HepG2 (cell line): ENCODE measurements around the gene NUDT22. TPM values are rescaled to one million over a fixed set of nuclear protein-coding genes. Genes with fewer than 3 reads are reported as not detected.
A peak's percentile ranks its signal among the peaks of the same experiment; 100 is the strongest.

ENCODE experiments used
- ARNT2 ChIP-seq: sonication (generic); formaldehyde crosslinking; IDR thresholded peaks from 2 replicates; pipeline ENCODE4 v1.8.0; 2022; ENCODE audit warnings: mild to moderate bottlenecking, low read depth, missing genetic modification reagents, moderate library complexity
- CREM ChIP-seq, 2 experiments: sonication (generic) in 1 of 2; formaldehyde crosslinking in 1 of 2; IDR thresholded peaks; 2 replicates each; pipeline versions ENCODE4 v1.4.0 to v1.6.1; 2016 to 2020; ENCODE audit warnings: antibody characterized with exemption in 1 of 2, mild to moderate bottlenecking in 1 of 2, missing genetic modification reagents in 1 of 2
- HNRNPK ChIP-seq: fragments of 200-400 bp; formaldehyde crosslinking; IDR thresholded peaks from 2 replicates; pipeline ENCODE4 v1.6.1; 2018; ENCODE audit warnings: low read length, low read depth, moderate library complexity, mild to moderate bottlenecking; ENCODE audit not compliant: poor library complexity, severe bottlenecking
- IKZF4 ChIP-seq: sonication (generic); formaldehyde crosslinking; IDR thresholded peaks from 2 replicates; pipeline ENCODE4 v1.5.1; 2020; ENCODE audit warnings: borderline replicate concordance, mild to moderate bottlenecking, low read depth, missing genetic modification reagents; ENCODE audit errors: not compliant biosample characterization
- KAT2B ChIP-seq: fragments of 150-350 bp; IDR thresholded peaks from 2 replicates; pipeline ENCODE4 v1.6.1; 2014; ENCODE audit warnings: low read depth, low read length, borderline replicate concordance
- KLF13 ChIP-seq: sonication (generic); formaldehyde crosslinking; IDR thresholded peaks from 2 replicates; pipeline ENCODE4 v1.4.0; 2020; ENCODE audit warnings: mild to moderate bottlenecking, missing genetic modification reagents
- MBD4 ChIP-seq: IDR thresholded peaks from 2 replicates; pipeline ENCODE4 v1.6.1; 2012; ENCODE audit warnings: low read length, inconsistent platforms, borderline replicate concordance
- MTF2 ChIP-seq: sonication (generic); formaldehyde crosslinking; IDR thresholded peaks from 2 replicates; pipeline ENCODE4 v1.5.0; 2020; ENCODE audit warnings: missing genetic modification reagents, borderline replicate concordance
- NCOA5 ChIP-seq: sonication (generic); formaldehyde crosslinking; IDR thresholded peaks from 2 replicates; pipeline ENCODE4 v1.4.0; 2020; ENCODE audit warnings: missing genetic modification reagents
- RFX3 ChIP-seq: IDR thresholded peaks from 2 replicates; pipeline ENCODE4 v1.6.1; 2016; ENCODE audit warnings: missing biosample characterization, missing genetic modification reagents
- ZMAT3 ChIP-seq: sonication (generic); formaldehyde crosslinking; conservative IDR thresholded peaks from 2 replicates; pipeline ENCODE4 v1.7.0; 2021; ENCODE audit warnings: missing genetic modification reagents
- ZNF333 ChIP-seq: sonication (generic); formaldehyde crosslinking; IDR thresholded peaks from 2 replicates; pipeline ENCODE4 v1.4.0; 2020; ENCODE audit warnings: mild to moderate bottlenecking, missing genetic modification reagents, borderline replicate concordance
- ZNF33A ChIP-seq: sonication (generic); formaldehyde crosslinking; IDR thresholded peaks from 2 replicates; pipeline ENCODE4 v1.5.1; 2020; ENCODE audit warnings: missing genetic modification reagents, mild to moderate bottlenecking, moderate library complexity, borderline replicate concordance
- ZNF567 ChIP-seq: sonication (generic); formaldehyde crosslinking; IDR thresholded peaks from 2 replicates; pipeline ENCODE4 v1.8.1; 2023; ENCODE audit warnings: mild to moderate bottlenecking, missing genetic modification reagents, borderline replicate concordance
- polyA plus RNA-seq, 8 experiments: library from polyadenylated mRNA; depleted of rRNA in 3 of 8; stranded (reverse) in 7 of 8; unstranded in 1 of 8; fragments of >200 nt; fragmentation: Illumina TruSeq in 4 of 8; extraction: Trizol in 4 of 8; gene quantifications; 2 replicates each; pipeline versions ENCODE4 v1.2.1 to v1.2.3, GENCODE V29; 2011 to 2016; ENCODE audit warnings: low read depth in 4 of 8, missing spikeins in 1 of 8, mixed read lengths in 1 of 8; ENCODE audit not compliant: insufficient read depth in 1 of 8
- total RNA-seq, 5 experiments: library from RNA; depleted of rRNA; stranded (reverse); fragments of >200 nt; fragmentation: Illumina TruSeq; extraction: Trizol; gene quantifications; 2 replicates each; pipeline ENCODE4 v1.2.3, GENCODE V29; 2016; ENCODE audit warnings: low read depth in 1 of 5
- TF ChIP-seq, protein P1 (sequence below): sonication (generic); formaldehyde crosslinking; IDR thresholded peaks from 2 replicates; pipeline ENCODE4 v1.4.0; 2020; ENCODE audit warnings: mild to moderate bottlenecking, missing genetic modification reagents
- TF ChIP-seq, protein P2 (sequence below): sonication (generic); formaldehyde crosslinking; IDR thresholded peaks from 2 replicates; pipeline ENCODE4 v1.5.0; 2020; ENCODE audit warnings: missing genetic modification reagents, mild to moderate bottlenecking, borderline replicate concordance
- TF ChIP-seq, protein P3 (sequence below): fragments of 450-650 bp; IDR thresholded peaks from 2 replicates; pipeline ENCODE4 v1.6.1; 2017
- TF ChIP-seq, protein P4 (sequence below): sonication (generic); formaldehyde crosslinking; IDR thresholded peaks from 2 replicates; pipeline ENCODE4 v1.5.0; 2020; ENCODE audit warnings: missing genetic modification reagents

The NUDT22 gene
- total and polyA plus RNA-seq, 2 of the 13 experiments (the other 11 are each of a cell fraction or from before 2014, with no cell fraction given): 33.5 to 39.8 TPM

DNA sequence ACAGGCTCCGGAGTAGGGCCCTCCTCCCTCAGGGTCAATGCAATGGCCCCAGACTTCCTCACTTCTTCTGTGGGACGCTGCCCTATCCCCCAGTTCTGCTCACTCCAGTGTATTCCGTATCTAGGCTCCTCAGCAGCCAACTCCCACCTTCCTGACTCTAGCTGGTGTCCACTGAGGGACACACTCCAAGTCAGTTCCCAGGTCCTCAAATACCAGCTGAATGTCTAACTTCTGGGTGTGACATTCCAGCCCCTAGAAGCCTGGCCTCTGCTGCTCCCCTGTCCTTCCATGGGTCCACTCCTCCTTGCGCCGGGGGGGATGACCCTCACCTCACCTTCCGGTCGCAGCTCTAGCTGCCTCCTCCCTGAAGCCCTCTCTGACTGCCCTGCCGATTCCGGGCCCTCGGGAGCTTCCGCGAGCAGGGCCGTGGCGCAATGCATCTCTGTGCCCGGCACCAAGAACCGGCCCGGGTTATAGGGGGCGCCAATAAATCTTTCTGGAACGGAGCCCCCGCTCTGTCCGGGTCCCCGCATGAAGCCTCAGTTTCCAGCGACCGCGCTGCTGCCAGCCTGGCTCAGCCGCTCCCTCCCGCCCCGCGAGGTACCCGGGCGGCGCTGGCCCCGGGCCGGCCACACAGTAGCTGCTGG lies 42.9 kb downstream of the NUDT22 start (continued):
- TF ChIP-seq, protein P1, sequence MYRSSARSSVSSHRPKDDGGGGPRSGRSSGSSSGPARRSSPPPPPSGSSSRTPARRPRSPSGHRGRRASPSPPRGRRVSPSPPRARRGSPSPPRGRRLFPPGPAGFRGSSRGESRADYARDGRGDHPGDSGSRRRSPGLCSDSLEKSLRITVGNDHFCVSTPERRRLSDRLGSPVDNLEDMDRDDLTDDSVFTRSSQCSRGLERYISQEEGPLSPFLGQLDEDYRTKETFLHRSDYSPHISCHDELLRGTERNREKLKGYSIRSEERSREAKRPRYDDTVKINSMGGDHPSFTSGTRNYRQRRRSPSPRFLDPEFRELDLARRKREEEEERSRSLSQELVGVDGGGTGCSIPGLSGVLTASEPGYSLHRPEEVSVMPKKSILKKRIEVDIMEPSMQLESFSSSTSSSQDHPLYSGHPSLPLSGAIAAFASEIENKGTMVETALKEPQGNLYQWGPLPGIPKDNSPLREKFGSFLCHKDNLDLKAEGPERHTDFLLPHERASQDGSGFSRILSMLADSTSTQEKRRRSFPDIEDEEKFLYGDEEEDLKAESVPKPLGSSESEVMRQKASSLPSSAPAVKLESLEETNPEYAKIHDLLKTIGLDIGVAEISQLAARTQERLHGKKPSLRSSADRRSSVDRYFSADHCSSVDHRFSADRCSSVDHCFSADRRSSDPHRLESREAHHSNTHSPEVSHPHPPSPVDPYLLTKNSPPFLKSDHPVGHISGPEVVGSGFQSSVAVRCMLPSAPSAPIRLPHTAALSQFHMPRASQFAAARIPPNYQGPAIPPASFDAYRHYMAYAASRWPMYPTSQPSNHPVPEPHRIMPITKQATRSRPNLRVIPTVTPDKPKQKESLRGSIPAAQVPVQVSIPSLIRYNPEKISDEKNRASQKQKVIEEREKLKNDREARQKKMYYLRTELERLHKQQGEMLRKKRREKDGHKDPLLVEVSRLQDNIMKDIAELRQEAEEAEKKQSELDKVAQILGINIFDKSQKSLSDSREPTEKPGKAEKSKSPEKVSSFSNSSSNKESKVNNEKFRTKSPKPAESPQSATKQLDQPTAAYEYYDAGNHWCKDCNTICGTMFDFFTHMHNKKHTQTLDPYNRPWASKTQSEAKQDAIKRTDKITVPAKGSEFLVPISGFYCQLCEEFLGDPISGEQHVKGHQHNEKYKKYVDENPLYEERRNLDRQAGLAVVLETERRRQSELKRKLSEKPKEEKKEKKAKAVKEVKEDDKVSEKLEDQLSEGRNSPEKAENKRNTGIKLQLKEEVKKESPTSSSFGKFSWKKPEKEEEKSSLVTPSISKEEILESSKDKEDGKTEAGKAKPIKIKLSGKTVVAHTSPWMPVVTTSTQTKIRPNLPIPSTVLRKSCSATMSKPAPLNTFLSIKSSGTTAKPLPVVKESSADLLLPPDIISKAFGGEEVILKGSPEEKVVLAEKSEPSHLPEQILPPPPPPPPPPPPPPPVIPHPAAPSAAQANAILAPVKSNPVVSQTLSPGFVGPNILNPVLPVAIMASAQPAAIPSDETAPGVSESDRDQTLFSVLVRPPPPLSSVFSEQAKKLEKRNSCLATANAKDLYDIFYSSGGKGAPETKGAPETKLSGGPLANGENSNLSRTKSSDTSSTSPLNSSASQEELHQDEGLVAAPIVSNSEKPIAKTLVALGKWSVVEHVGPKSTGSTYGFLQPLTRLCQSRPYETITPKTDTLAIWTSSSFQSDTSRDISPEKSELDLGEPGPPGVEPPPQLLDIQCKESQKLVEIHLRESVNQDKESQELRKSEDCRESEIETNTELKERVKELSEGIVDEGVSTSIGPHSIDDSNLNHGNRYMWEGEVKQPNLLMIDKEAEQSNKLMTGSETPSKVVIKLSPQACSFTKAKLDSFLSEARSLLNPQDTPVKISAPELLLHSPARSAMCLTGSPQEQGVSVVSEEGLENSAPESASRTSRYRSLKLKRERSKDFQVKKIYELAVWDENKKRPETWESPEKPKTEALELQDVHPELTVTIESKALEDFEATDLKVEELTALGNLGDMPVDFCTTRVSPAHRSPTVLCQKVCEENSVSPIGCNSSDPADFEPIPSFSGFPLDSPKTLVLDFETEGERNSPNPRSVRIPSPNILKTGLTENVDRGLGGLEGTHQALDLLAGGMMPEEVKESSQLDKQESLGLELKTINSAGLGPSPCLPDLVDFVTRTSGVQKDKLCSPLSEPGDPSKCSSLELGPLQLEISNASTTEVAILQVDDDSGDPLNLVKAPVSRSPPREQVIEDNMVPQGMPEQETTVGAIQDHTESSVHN (CRISPR knock-in tag): no peak
- TF ChIP-seq RFX3 (CRISPR knock-in tag) (no peak), MTF2 (CRISPR knock-in tag) (no peak), NCOA5 (CRISPR knock-in tag) (no peak), KLF13 (no peak), HNRNPK (no peak), ARNT2 (CRISPR knock-in tag) (no peak; the same call in 1 of the 2 replicates), IKZF4 (CRISPR knock-in tag) (no peak), KAT2B (no peak), ZMAT3 (CRISPR knock-in tag) (no peak; the same call in 1 of the 2 replicates), ZNF567 (no peak), ZNF333 (CRISPR knock-in tag) (no peak), CREM (IDR thresholded peaks at IDR 0.05) (0 out of 2 replicates have a peak, but pooled peaks have one; percentile 33), CREM (CRISPR knock-in tag; IDR thresholded peaks at IDR 0.05) (no peak), MBD4 (no peak), ZNF33A (CRISPR knock-in tag) (no peak)
- TF ChIP-seq, protein P2, sequence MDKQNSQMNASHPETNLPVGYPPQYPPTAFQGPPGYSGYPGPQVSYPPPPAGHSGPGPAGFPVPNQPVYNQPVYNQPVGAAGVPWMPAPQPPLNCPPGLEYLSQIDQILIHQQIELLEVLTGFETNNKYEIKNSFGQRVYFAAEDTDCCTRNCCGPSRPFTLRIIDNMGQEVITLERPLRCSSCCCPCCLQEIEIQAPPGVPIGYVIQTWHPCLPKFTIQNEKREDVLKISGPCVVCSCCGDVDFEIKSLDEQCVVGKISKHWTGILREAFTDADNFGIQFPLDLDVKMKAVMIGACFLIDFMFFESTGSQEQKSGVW (CRISPR knock-in tag): no peak
- TF ChIP-seq, protein P3, sequence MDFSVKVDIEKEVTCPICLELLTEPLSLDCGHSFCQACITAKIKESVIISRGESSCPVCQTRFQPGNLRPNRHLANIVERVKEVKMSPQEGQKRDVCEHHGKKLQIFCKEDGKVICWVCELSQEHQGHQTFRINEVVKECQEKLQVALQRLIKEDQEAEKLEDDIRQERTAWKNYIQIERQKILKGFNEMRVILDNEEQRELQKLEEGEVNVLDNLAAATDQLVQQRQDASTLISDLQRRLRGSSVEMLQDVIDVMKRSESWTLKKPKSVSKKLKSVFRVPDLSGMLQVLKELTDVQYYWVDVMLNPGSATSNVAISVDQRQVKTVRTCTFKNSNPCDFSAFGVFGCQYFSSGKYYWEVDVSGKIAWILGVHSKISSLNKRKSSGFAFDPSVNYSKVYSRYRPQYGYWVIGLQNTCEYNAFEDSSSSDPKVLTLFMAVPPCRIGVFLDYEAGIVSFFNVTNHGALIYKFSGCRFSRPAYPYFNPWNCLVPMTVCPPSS: no peak
- TF ChIP-seq, protein P4, sequence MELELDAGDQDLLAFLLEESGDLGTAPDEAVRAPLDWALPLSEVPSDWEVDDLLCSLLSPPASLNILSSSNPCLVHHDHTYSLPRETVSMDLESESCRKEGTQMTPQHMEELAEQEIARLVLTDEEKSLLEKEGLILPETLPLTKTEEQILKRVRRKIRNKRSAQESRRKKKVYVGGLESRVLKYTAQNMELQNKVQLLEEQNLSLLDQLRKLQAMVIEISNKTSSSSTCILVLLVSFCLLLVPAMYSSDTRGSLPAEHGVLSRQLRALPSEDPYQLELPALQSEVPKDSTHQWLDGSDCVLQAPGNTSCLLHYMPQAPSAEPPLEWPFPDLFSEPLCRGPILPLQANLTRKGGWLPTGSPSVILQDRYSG (CRISPR knock-in tag): no peak
